RWPE2 (cell line): ENCODE data around the gene VIPR2.
A peak's percentile ranks its signal among the peaks of the same experiment; 100 is the strongest.
"Not testable (repeated sequence)": the region's sequence is repeated elsewhere in the genome, so short reads cannot be mapped to it uniquely, and the experiment has no call there.

Experiments used
- ATAC-seq: fragments of 200-7000 bp; cut with Tn5 transposase; 3 replicates; pipeline ENCODE4 v1.9.1; 2021; ENCODE audit warnings: low read depth
- DNase-seq: peaks from one replicate; pipeline ENCODE4 v3.0.0-alpha.2; 2020; ENCODE audit warnings: low spot score
- H3K27ac ChIP-seq: fragments of 450-650 bp; 2 replicates; pipeline ENCODE4 v1.5.1; 2017; ENCODE audit warnings: mild to moderate bottlenecking; ENCODE audit not compliant: poor library complexity, severe bottlenecking
- H3K27me3 ChIP-seq: fragments of 250-450 bp; sonication (Bioruptor Pico); 2 replicates; pipeline ENCODE4 v1.5.1; 2021; ENCODE audit warnings: mild to moderate bottlenecking, moderate library complexity; ENCODE audit not compliant: insufficient read depth, poor library complexity, severe bottlenecking
- H3K36me3 ChIP-seq: fragments of 250-450 bp; sonication (Bioruptor Pico); 2 replicates; pipeline ENCODE4 v1.5.1; 2020; ENCODE audit warnings: low read depth, mild to moderate bottlenecking, moderate library complexity
- H3K4me1 ChIP-seq: fragments of 250-450 bp; sonication (Bioruptor Pico); 2 replicates; pipeline ENCODE4 v1.5.1; 2021; ENCODE audit warnings: mild to moderate bottlenecking, moderate library complexity; ENCODE audit not compliant: insufficient read depth, poor library complexity, severe bottlenecking
- H3K4me3 ChIP-seq: fragments of 250-450 bp; sonication (Bioruptor Pico); 2 replicates; pipeline ENCODE4 v1.5.1; 2021; ENCODE audit warnings: mild to moderate bottlenecking, moderate library complexity; ENCODE audit not compliant: severe bottlenecking
- H3K9me3 ChIP-seq: fragments of 250-450 bp; sonication (Bioruptor Pico); 2 replicates; pipeline ENCODE4 v1.5.1; 2021; ENCODE audit warnings: mild to moderate bottlenecking, moderate library complexity; ENCODE audit not compliant: severe bottlenecking
- TF ChIP-seq, protein P1 (sequence below): fragments of 450-650 bp; IDR thresholded peaks from one replicate; pipeline ENCODE4 v1.5.1; 2017; ENCODE audit warnings: mild to moderate bottlenecking, moderate library complexity; ENCODE audit not compliant: poor library complexity, severe bottlenecking

The VIPR2 gene

DNA sequence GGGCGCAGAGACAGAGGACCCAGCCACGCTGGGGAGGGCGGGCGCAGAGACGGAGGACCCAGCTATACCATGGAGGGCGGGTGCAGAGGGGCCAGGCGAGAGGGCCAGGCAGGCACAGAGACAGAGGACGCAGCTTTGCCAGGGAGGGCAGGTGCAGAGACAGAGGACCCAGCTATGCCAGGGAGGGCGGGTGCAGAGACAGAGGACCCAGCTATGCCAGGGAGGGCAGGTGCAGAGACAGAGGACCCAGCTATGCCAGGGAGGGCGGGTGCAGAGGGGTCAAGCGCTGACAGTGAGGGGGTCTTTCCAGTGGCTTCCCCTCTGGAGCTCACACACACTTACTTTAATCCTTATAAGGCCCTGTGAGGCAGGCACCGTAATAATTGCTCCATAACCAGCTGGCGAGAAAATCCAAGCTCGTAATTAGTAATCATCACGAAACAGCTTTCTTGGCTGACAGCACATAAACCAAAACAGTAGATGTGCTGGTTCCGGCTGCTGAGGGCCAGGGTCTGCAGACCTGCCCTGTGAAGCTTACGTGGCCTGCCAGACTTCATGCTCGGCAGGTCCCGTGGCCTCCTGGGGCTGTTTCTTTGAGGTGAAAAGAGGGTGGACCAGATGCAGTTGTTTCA, 137.2 kb downstream of the VIPR2 start:
- ATAC-seq, result no peak
- Histone ChIP-seq H3K27ac (no peak overlapping the region), H3K9me3 (no peaks in the 10 kb centered on the region), H3K4me1 (no peaks in the 10 kb centered on the region), H3K36me3 (no peaks in the 10 kb centered on the region), H3K27me3 (no peaks in the 10 kb centered on the region), H3K4me3 (no peak overlapping the region)
- TF ChIP-seq, protein P1, sequence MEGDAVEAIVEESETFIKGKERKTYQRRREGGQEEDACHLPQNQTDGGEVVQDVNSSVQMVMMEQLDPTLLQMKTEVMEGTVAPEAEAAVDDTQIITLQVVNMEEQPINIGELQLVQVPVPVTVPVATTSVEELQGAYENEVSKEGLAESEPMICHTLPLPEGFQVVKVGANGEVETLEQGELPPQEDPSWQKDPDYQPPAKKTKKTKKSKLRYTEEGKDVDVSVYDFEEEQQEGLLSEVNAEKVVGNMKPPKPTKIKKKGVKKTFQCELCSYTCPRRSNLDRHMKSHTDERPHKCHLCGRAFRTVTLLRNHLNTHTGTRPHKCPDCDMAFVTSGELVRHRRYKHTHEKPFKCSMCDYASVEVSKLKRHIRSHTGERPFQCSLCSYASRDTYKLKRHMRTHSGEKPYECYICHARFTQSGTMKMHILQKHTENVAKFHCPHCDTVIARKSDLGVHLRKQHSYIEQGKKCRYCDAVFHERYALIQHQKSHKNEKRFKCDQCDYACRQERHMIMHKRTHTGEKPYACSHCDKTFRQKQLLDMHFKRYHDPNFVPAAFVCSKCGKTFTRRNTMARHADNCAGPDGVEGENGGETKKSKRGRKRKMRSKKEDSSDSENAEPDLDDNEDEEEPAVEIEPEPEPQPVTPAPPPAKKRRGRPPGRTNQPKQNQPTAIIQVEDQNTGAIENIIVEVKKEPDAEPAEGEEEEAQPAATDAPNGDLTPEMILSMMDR, result no peak
- no peak for DNase-seq

DNA sequence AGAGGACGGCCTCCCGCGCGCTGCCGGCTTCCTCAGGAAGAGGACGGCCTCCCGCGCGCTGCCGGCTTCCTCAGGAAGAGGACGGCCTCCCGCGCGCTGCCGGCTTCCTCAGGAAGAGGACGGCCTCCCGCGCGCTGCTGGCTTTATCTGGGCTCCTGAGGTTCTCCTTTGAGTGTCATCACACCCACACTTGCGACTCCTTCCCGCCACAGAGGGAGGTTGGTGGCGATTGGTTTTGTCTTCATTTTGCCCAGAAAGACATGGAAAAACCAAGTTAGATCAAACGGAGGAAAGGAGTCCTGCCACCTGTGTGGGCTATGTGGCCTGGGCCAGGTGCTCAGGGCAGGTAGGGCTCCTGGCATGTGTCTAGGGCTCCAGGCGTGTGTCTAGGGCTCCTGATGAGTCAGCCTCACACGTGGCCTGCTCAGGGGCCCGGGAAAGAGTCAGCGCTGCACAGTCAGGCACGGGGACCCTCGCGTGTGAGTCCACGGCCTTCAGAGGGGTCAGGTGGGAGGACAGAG, 138.0 kb downstream of the VIPR2 start:
- TF ChIP-seq, protein P1, result no peak
- Histone ChIP-seq H3K4me1 (no peaks in the 10 kb centered on the region), H3K27me3 (no peaks in the 10 kb centered on the region), H3K9me3 (no peaks in the 10 kb centered on the region), H3K36me3 (no peaks in the 10 kb centered on the region), H3K4me3 (no peak overlapping the region), H3K27ac (no peak overlapping the region)
- ATAC-seq, result peak; percentile 35; the same call in 1 of the 3 replicates
- no peak for DNase-seq

DNA sequence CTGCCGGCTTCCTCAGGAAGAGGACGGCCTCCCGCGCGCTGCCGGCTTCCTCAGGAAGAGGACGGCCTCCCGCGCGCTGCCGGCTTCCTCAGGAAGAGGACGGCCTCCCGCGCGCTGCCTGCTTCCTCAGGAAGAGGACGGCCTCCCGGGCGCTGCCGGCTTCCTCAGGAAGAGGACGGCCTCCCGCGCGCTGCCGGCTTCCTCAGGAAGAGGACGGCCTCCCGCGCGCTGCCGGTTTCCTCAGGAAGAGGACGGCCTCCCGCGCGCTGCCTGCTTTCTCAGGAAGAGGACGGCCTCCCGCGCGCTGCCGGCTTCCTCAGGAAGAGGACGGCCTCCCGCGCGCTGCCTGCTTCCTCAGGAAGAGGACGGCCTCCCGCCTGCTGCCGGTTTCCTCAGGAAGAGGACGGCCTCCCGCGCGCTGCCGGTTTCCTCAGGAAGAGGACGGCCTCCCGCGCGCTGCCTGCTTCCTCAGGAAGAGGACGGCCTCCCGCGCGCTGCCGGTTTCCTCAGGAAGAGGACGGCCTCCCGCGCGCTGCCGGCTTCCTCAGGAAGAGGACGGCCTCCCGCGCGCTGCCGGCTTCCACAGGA, 138.6 kb downstream of the VIPR2 start:
- not testable (repeated sequence) for H3K27me3 ChIP-seq, H3K4me1 ChIP-seq, ATAC-seq, H3K36me3 ChIP-seq, H3K27ac ChIP-seq, H3K4me3 ChIP-seq, H3K9me3 ChIP-seq, DNase-seq

DNA sequence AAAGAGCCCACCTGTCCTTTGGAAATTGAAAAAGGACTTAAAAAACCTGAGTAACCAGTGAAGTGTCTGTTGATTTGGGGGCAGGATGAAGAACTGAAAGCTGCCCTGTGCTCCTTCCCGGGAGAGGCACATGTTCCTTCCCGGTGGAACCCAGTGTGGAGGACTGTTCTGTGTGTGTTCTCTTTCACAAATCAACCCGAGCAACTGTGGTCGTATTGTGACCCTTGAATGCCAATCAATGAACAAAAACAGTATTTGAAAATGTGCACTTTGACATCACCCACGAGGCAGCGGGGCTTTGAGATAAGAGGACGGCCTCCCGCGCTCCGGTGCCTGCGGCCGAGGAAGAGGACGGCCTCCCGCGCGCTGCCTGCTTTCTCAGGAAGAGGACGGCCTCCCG, 139.0 kb downstream of the VIPR2 start:
- no peaks in the 10 kb centered on the region for H3K36me3 ChIP-seq
- no peak for ATAC-seq

GRCh38 chr7:159004411-159004810, 140.3 kb downstream of the VIPR2 start:
- Histone ChIP-seq H3K9me3 (no peaks in the 10 kb centered on the region), H3K36me3 (no peaks in the 10 kb centered on the region), H3K27ac (no peak overlapping the region), H3K27me3 (no peaks in the 10 kb centered on the region), H3K4me1 (no peaks in the 10 kb centered on the region), H3K4me3 (no peak overlapping the region)
- TF ChIP-seq, protein P1, result no peak
- no peak for ATAC-seq
- DNase-seq, result no peak

More for the DNA sequence above, 139.0 kb downstream of the VIPR2 start:
- no peak for DNase-seq
- TF ChIP-seq, protein P1, result no peak
- Histone ChIP-seq H3K27ac (no peak overlapping the region), H3K9me3 (no peaks in the 10 kb centered on the region), H3K4me1 (no peaks in the 10 kb centered on the region), H3K27me3 (no peaks in the 10 kb centered on the region), H3K4me3 (no peak overlapping the region)
